Transverse colon (tissue), 4 donors: ENCODE data around the gene UBASH3A. TPM values are rescaled to one million over a fixed set of nuclear protein-coding genes. Genes with fewer than 3 reads are reported as not detected.

Experiments
- DNase-seq: peaks from one replicate; pipeline ENCODE4 v3.0.0-alpha.2; 2019
- H3K27ac ChIP-seq, 4 donors: fragments of 200-600 bp; sonication (generic); 2 replicates each; pipeline ENCODE4 v1.5.1; 2016 to 2018; ENCODE audit warnings: inconsistent platforms in 4 of 4
- H3K27me3 ChIP-seq: fragments of 200-600 bp; sonication (generic); 2 replicates; pipeline ENCODE4 v1.5.1; 2017; ENCODE audit warnings: inconsistent platforms
- H3K36me3 ChIP-seq, 4 donors: fragments of 200-600 bp; sonication (generic); 2 replicates each; pipeline ENCODE4 v1.5.1; 2017 to 2019; ENCODE audit warnings: inconsistent platforms in 4 of 4
- H3K4me1 ChIP-seq, 4 donors: fragments of 200-600 bp; sonication (generic); 2 replicates each; pipeline ENCODE4 v1.5.1; 2017 to 2020; ENCODE audit warnings: inconsistent platforms in 4 of 4
- H3K4me3 ChIP-seq, 4 donors: fragments of 200-600 bp; sonication (generic); 1 replicate in 1 of 4; 2 replicates in 3 of 4; pipeline versions ENCODE4 v1.5.1 to v1.6.1; 2017 to 2019; ENCODE audit warnings: inconsistent platforms in 4 of 4
- H3K9me3 ChIP-seq, 2 donors: fragments of 200-600 bp; sonication (generic); 2 replicates each; pipeline ENCODE4 v1.5.1; 2017 to 2019; ENCODE audit warnings: inconsistent platforms in 2 of 2
- EP300 ChIP-seq: sonication (generic); formaldehyde crosslinking; IDR thresholded peaks from one replicate; pipeline ENCODE4 v1.6.1; 2017; ENCODE audit warnings: antibody characterized with exemption, low read depth
- POLR2A ChIP-seq: fragments of 450-650 bp; IDR thresholded peaks from one replicate; pipeline ENCODE4 v1.6.1; 2016; ENCODE audit warnings: antibody characterized with exemption, mild to moderate bottlenecking, moderate library complexity
- POLR2AphosphoS5 ChIP-seq, 3 donors: sonication (generic); formaldehyde crosslinking; IDR thresholded peaks; one replicate each; pipeline ENCODE4 v1.6.1; 2016; ENCODE audit warnings: antibody characterized with exemption in 3 of 3
- WGBS, 2 donors: methylation state at CpG; one replicate each; pipeline ENCODE4 v1.1.5; 2018; ENCODE audit warnings: low coverage in 1 of 2; 5-methylcytosine and 5-hydroxymethylcytosine counted together
- in situ Hi-C, 4 donors: fragments of 200-750 bp; cut with MboI; loops; one replicate each; pipeline versions ENCODE4 v1.15.0 to v1.15.1; 2017; ENCODE audit warnings: low sequenced_read_pairs in 3 of 4, low pct_ligation_motif_present in 1 of 4, low pct_unique_long_range_greater_than_20kb in 1 of 4
- intact Hi-C: fragments of 100-400 bp; cut with DNase I; formaldehyde crosslinking; loops from one replicate; pipeline ENCODE4 v1.15.1; 2023; ENCODE audit warnings: low total_unique reads
- total RNA-seq, 4 donors: library from RNA; depleted of rRNA; stranded (reverse); fragments of >200 nt; gene quantifications; one replicate each; pipeline ENCODE4 v1.1.0, GENCODE V29; 2016
- TF ChIP-seq, protein P1 (sequence below), 5 experiments: fragments of 200-600 bp in 3 of 5; fragments of 450-650 bp in 2 of 5; sonication (generic) in 3 of 5; IDR thresholded peaks; 1 replicate in 2 of 5; 2 replicates in 3 of 5; pipeline ENCODE4 v1.5.1; 2016 to 2017; ENCODE audit warnings: antibody characterized with exemption in 5 of 5, inconsistent platforms in 3 of 5, mild to moderate bottlenecking in 2 of 5, moderate library complexity in 1 of 5

UBASH3A gene
- total RNA-seq, 4 donors from 2014 or later: 0.37 to 3.0 (median 0.82) TPM; not detected in 1

- TF ChIP-seq, protein P1, sequence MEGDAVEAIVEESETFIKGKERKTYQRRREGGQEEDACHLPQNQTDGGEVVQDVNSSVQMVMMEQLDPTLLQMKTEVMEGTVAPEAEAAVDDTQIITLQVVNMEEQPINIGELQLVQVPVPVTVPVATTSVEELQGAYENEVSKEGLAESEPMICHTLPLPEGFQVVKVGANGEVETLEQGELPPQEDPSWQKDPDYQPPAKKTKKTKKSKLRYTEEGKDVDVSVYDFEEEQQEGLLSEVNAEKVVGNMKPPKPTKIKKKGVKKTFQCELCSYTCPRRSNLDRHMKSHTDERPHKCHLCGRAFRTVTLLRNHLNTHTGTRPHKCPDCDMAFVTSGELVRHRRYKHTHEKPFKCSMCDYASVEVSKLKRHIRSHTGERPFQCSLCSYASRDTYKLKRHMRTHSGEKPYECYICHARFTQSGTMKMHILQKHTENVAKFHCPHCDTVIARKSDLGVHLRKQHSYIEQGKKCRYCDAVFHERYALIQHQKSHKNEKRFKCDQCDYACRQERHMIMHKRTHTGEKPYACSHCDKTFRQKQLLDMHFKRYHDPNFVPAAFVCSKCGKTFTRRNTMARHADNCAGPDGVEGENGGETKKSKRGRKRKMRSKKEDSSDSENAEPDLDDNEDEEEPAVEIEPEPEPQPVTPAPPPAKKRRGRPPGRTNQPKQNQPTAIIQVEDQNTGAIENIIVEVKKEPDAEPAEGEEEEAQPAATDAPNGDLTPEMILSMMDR (IDR thresholded peaks at IDR 0.05): no peak
- TF ChIP-seq POLR2A: no peak
- no peak for TF ChIP-seq EP300
- no peak for TF ChIP-seq POLR2AphosphoS5 (IDR thresholded peaks at IDR 0.05)
- DNase-seq: no peak
- 77 to 84% methylated on average over 2 to 8 of the region's 8 CpGs for WGBS, 2 donors
- H3K27ac ChIP-seq: peak overlapping the region in 1 of 4 donors; percentile 86
- no peak overlapping the region for H3K4me3 ChIP-seq
- H3K27me3 ChIP-seq: no peaks in the 10 kb centered on the region
- in situ Hi-C loops: no loop called here
- intact Hi-C loops: no loop called here
- H3K36me3 ChIP-seq: no peaks in the 10 kb centered on the region
- peaks cover 7 to 43% (median 18%) of the 10 kb centered on the region in 4 donors for H3K4me1 ChIP-seq
- no peaks in the 10 kb centered on the region for H3K9me3 ChIP-seq
Measured at GRCh38 chr21:42492201-42492600, 88.5 kb downstream of the UBASH3A start.

GRCh38 chr21:42493109-42494060 is 89.7 kb downstream of the UBASH3A start:
- peaks cover 7 to 46% (median 18%) of the 10 kb centered on the region in 4 donors for H3K4me1 ChIP-seq
- TF ChIP-seq, protein P1 (IDR thresholded peaks at IDR 0.05): no peak
- TF ChIP-seq POLR2AphosphoS5 (IDR thresholded peaks at IDR 0.05): peak in 1 of 3 donors; percentile 59
- peak overlapping the region; percentile 50 to 90 (median 68) for H3K27ac ChIP-seq
- H3K4me3 ChIP-seq: no peak overlapping the region
- DNase-seq: peak; percentile 80
- 58 to 70% methylated on average over 12 to 13 of the region's 13 CpGs for WGBS, 2 donors
- no peaks in the 10 kb centered on the region for H3K9me3 ChIP-seq
- in situ Hi-C loops (no loop called here), intact Hi-C loops (no loop called here)
- no peaks in the 10 kb centered on the region for H3K27me3 ChIP-seq
- no peaks in the 10 kb centered on the region for H3K36me3 ChIP-seq

DNA sequence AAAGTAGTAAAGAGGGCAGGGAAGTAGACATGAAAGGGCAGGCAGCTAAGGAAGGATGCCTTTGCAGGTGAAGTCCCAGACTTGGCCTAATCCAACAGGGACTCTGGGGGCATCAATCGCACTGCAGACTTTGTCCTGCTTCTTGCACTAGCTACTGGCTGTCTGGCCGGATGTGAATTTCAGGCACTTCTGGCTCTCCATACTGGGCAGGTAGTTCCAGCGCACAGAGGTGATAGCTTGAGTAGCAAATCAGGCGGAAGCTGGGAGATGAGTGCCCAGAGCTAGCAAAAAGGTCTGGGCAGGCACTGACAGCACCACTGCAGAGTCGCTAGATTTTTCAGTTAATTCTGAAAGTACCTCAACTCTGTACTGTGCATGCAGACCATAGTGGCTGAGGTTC is 91.3 kb downstream of the UBASH3A start:
- peak overlapping the region in 1 of 4 donors; percentile 80 for H3K4me3 ChIP-seq
- intact Hi-C loops (no loop called here), in situ Hi-C loops (no loop called here)
- H3K9me3 ChIP-seq: no peaks in the 10 kb centered on the region
- peaks cover 7 to 46% (median 18%) of the 10 kb centered on the region in 4 donors for H3K4me1 ChIP-seq
- DNase-seq: no peak
- TF ChIP-seq POLR2A (no peak), POLR2AphosphoS5 (IDR thresholded peaks at IDR 0.05) (no peak), EP300 (no peak)
- TF ChIP-seq, protein P1 (IDR thresholded peaks at IDR 0.05): no peak
- H3K36me3 ChIP-seq: no peaks in the 10 kb centered on the region
- 94 to 100% methylated on average over 2 to 5 of the region's 5 CpGs for WGBS, 2 donors
- H3K27me3 ChIP-seq: no peaks in the 10 kb centered on the region
- peak overlapping the region; percentile 83 to 90 (median 86) for H3K27ac ChIP-seq

DNA sequence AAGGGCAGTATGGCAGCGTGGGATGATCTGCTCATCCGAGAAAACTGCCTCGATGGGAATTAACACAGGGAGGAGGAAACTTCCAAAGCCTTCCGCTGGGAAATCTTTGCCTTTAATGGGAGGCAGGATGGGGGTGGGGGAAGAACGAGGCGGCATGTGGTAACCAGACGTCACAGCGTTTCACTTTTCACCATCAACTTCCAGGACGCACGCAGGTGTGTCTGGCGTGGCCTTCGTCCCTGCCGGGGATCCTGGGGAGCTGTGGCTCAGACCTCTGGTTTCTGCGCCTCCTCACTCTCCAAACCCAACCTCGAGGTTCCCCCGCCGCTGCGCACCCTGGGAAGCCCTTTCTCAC is 92.0 kb downstream of the UBASH3A start:
- no peaks in the 10 kb centered on the region for H3K36me3 ChIP-seq
- H3K4me3 ChIP-seq: peak overlapping the region; percentile 38 to 80 (median 47)
- peaks cover 7 to 43% (median 18%) of the 10 kb centered on the region in 4 donors for H3K4me1 ChIP-seq
- H3K9me3 ChIP-seq: no peaks in the 10 kb centered on the region
- WGBS, 2 donors: 0 to 2% methylated on average over 8 to 18 of the region's 18 CpGs
- peak overlapping the region; percentile 83 to 90 (median 86) for H3K27ac ChIP-seq
- intact Hi-C loops (no loop called here), in situ Hi-C loops (no loop called here)
- no peaks in the 10 kb centered on the region for H3K27me3 ChIP-seq
- DNase-seq: peak; percentile 74
- TF ChIP-seq, protein P1 (IDR thresholded peaks at IDR 0.05): peak in 4 of 5 experiments; percentile 7 to 48 (median 26)
- no peak for TF ChIP-seq EP300
